ENCODE data around the gene MOB3A.

The MOB3A gene

DNA sequence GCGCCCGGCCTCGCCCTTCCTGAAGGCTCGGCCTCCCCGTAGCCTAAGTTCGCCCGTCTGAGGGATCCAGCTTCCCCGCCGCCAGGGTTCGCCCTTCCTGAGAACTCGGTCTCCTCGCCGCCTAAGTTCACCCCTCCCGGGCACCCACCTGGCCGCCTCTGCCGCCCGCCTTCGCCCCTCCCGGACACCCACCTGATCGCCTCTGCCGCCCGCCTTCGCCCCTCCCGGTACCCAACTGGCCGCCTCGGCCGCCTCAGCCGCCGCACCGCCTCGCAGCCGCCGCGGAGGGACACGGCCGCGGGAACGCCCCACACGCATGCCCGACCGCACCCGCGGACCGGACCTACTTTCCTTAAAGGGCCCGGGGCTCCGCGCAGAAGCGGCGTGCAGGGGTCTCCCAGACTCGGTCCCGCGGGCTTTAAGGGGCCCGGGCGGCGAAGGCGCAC is at the start of gene MOB3A:
Gene MOB3A (minus strand): TSS at position 293 of the 446 bp plus-strand sequence. CDS start 17,766 bp downstream, outside the sequence.
- Histone ChIP-seq H3K27ac (ENCODE audit: low read length) (no peak within 1 kb of the TSS), H3K9ac (ENCODE audit: low read depth, low read length) (peak within 1 kb of the TSS; percentile 48; the same call in 1 of the 2 replicates), H3K4me3 (ENCODE audit: low read length) (peak within 1 kb of the TSS; percentile 66), H3K4me1 (ENCODE audit: insufficient read depth, low read length) (no peaks in the 10 kb centered on the region), H3K36me3 (ENCODE audit: insufficient read depth, low read depth, low read length) (peaks cover 16% of the 10 kb centered on the region), H3K9me3 (ENCODE audit: insufficient read depth, low read depth, low read length) (no peaks in the 10 kb centered on the region), H3K27me3 (ENCODE audit: insufficient read depth, low read length) (no peaks in the 10 kb centered on the region)

DNA sequence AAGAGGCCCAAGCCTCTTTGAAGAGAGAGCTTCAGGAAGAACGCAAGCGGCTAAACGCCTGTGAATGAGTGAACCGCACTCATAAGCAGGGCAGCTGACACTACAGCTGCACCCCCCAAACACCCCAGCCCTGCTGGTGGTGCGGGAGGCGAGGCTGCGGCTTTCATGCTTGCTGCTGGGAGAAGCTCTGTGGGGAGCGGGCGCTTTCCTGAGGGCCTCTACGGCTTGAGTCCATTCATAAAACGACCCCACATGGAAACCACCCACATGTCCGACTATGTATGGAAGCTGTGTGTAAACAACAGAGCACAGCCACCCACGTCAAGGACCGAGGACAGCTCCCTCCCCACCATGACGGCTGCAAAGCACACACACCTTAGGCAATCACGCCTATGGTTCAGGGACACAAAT is 49.7 kb upstream of the MOB3A start:
- Histone ChIP-seq H3K9me3 (ENCODE audit: insufficient read depth, low read depth, low read length) (no peaks in the 10 kb centered on the region), H3K27me3 (ENCODE audit: insufficient read depth, low read length) (no peaks in the 10 kb centered on the region), H3K4me3 (ENCODE audit: low read length) (no peak overlapping the region), H3K36me3 (ENCODE audit: insufficient read depth, low read depth, low read length) (peaks cover 19% of the 10 kb centered on the region; the same call in 1 of the 2 replicates), H3K9ac (ENCODE audit: low read depth, low read length) (no peak overlapping the region), H3K4me1 (ENCODE audit: insufficient read depth, low read length) (peaks cover 8% of the 10 kb centered on the region; the same call in 1 of the 2 replicates), H3K27ac (ENCODE audit: low read length) (no peak overlapping the region)

- no peak overlapping the region for H3K27ac ChIP-seq (ENCODE audit: low read length)
- H3K36me3 ChIP-seq (ENCODE audit: insufficient read depth, low read depth, low read length): peaks cover 24% of the 10 kb centered on the region; the same call in 1 of the 2 replicates
- H3K9me3 ChIP-seq (ENCODE audit: insufficient read depth, low read depth, low read length): no peaks in the 10 kb centered on the region
- 0 out of 2 replicates have a peak, but pooled peaks cover 4% of the 10 kb centered on the region for H3K4me1 ChIP-seq (ENCODE audit: insufficient read depth, low read length)
- no peaks in the 10 kb centered on the region for H3K27me3 ChIP-seq (ENCODE audit: insufficient read depth, low read length)
- no peak overlapping the region for H3K4me3 ChIP-seq (ENCODE audit: low read length)
- no peak overlapping the region for H3K9ac ChIP-seq (ENCODE audit: low read depth, low read length)
Observed at GRCh38 chr19:2144190-2144589, 48.1 kb upstream of the MOB3A start.

- H3K4me3 ChIP-seq (ENCODE audit: low read length): no peak overlapping the region
- H3K36me3 ChIP-seq (ENCODE audit: insufficient read depth, low read depth, low read length): peaks cover 37% of the 10 kb centered on the region
- H3K4me1 ChIP-seq (ENCODE audit: insufficient read depth, low read length): no peaks in the 10 kb centered on the region
- H3K9ac ChIP-seq (ENCODE audit: low read depth, low read length): no peak overlapping the region
- no peaks in the 10 kb centered on the region for H3K27me3 ChIP-seq (ENCODE audit: insufficient read depth, low read length)
- no peak overlapping the region for H3K27ac ChIP-seq (ENCODE audit: low read length)
- no peaks in the 10 kb centered on the region for H3K9me3 ChIP-seq (ENCODE audit: insufficient read depth, low read depth, low read length)
Observed at GRCh38 chr19:2142173-2142829, 46.2 kb upstream of the MOB3A start.

GRCh38 chr19:2140138-2140569 is 44.0 kb upstream of the MOB3A start:
- H3K36me3 ChIP-seq (ENCODE audit: insufficient read depth, low read depth, low read length): peaks cover 45% of the 10 kb centered on the region
- H3K9me3 ChIP-seq (ENCODE audit: insufficient read depth, low read depth, low read length): no peaks in the 10 kb centered on the region
- H3K27me3 ChIP-seq (ENCODE audit: insufficient read depth, low read length): no peaks in the 10 kb centered on the region
- no peak overlapping the region for H3K4me3 ChIP-seq (ENCODE audit: low read length)
- H3K27ac ChIP-seq (ENCODE audit: low read length): no peak overlapping the region
- H3K4me1 ChIP-seq (ENCODE audit: insufficient read depth, low read length): no peaks in the 10 kb centered on the region
- H3K9ac ChIP-seq (ENCODE audit: low read depth, low read length): no peak overlapping the region

DNA sequence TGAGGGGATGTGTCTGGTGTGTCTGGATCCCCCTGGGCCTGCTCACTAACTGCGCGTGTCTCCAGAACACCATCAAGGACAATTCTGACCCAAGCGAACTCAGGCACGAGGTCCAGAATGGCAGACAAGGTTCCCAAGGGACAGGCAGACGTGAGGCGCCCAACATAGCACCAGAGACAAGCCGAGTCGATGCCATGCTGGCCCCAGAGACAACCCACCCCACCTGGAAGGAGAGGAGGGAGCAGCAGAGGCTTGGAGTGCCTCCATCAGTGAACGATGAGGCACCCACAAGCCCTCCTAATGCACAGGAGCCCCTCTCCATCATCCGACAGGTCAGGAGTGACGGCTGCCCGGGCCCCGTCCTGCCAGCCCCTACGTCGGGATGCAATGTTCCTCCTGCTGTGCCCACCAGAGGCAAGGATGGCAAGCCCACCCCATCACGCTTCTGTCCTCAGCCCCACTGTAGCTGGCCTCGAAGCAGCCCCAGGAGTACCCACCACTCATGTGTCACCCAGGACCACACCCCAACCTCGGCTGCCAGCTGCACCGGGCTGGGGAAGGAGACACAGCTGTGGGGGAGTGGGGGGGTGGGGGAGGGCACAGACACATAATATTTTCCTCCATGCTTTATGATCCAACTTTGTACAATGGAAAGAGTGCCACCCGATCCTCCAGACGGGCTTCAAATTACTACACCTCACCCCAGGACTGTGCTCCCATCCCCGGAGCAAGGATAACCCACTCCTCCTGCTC is 43.4 kb upstream of the MOB3A start:
- no peak overlapping the region for H3K27ac ChIP-seq (ENCODE audit: low read length)
- H3K9me3 ChIP-seq (ENCODE audit: insufficient read depth, low read depth, low read length): no peaks in the 10 kb centered on the region
- no peak overlapping the region for H3K9ac ChIP-seq (ENCODE audit: low read depth, low read length)
- H3K4me1 ChIP-seq (ENCODE audit: insufficient read depth, low read length): no peaks in the 10 kb centered on the region
- H3K27me3 ChIP-seq (ENCODE audit: insufficient read depth, low read length): no peaks in the 10 kb centered on the region
- H3K4me3 ChIP-seq (ENCODE audit: low read length): no peak overlapping the region
- H3K36me3 ChIP-seq (ENCODE audit: insufficient read depth, low read depth, low read length): peaks cover 41% of the 10 kb centered on the region

DNA sequence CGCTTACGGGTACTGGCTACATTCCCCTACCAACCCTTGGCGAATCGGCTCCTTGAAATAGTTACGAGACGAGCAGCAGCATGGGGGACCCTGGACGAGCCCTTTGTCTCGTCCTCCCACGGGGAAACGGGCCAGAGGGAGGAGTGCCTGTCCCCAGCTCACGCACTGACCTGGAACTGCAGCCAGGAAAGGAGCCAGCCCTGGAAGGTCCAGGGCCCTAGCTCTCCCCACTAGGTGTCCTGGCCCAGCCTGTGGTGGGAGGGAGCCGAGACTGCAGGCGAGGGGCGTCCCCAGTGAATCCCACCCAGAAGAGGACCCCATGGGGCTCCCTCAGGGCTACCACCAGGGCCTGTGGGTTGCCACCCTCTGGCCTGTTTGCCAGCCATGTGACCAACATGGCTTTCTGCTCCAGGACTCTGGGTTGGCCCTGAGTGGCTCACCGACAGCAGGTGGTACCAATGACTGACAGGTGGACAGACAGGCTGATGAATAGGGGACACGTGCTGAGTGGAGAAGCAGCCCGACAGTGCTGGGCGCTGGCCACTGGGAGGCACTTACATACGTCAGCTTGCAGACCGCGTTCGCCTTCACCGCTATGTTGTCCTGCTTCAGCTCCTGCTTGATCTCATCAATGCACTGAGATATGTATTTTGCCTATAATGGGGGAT is 42.1 kb upstream of the MOB3A start:
- Histone ChIP-seq H3K4me3 (ENCODE audit: low read length) (no peak overlapping the region), H3K9me3 (ENCODE audit: insufficient read depth, low read depth, low read length) (no peaks in the 10 kb centered on the region), H3K27ac (ENCODE audit: low read length) (no peak overlapping the region), H3K9ac (ENCODE audit: low read depth, low read length) (no peak overlapping the region), H3K36me3 (ENCODE audit: insufficient read depth, low read depth, low read length) (peaks cover 42% of the 10 kb centered on the region), H3K4me1 (ENCODE audit: insufficient read depth, low read length) (no peaks in the 10 kb centered on the region), H3K27me3 (ENCODE audit: insufficient read depth, low read length) (no peaks in the 10 kb centered on the region)

DNA sequence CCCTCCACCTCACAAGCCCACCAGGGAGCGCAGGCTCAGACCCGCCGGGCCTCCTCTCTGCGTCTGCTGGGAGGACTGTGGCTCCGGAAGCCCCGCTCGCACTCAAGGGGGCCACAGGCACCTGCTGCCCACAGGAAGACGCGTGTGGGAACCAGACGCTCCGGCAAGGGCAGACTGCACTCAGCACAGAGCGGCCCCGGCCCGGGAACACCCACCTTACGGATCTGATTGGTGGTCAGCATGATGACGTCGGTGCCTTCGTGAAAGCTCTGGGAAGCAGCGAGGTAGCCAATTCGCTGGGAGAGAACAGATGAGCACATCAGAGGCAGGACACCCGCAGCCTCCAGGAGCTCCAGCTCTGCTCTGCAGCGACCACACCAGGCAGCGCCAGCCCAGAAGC is 40.7 kb upstream of the MOB3A start:
- Histone ChIP-seq H3K4me3 (ENCODE audit: low read length) (no peak overlapping the region), H3K9ac (ENCODE audit: low read depth, low read length) (no peak overlapping the region), H3K27me3 (ENCODE audit: insufficient read depth, low read length) (no peaks in the 10 kb centered on the region), H3K27ac (ENCODE audit: low read length) (no peak overlapping the region), H3K9me3 (ENCODE audit: insufficient read depth, low read depth, low read length) (no peaks in the 10 kb centered on the region), H3K36me3 (ENCODE audit: insufficient read depth, low read depth, low read length) (peaks cover 56% of the 10 kb centered on the region), H3K4me1 (ENCODE audit: insufficient read depth, low read length) (no peaks in the 10 kb centered on the region)

DNA sequence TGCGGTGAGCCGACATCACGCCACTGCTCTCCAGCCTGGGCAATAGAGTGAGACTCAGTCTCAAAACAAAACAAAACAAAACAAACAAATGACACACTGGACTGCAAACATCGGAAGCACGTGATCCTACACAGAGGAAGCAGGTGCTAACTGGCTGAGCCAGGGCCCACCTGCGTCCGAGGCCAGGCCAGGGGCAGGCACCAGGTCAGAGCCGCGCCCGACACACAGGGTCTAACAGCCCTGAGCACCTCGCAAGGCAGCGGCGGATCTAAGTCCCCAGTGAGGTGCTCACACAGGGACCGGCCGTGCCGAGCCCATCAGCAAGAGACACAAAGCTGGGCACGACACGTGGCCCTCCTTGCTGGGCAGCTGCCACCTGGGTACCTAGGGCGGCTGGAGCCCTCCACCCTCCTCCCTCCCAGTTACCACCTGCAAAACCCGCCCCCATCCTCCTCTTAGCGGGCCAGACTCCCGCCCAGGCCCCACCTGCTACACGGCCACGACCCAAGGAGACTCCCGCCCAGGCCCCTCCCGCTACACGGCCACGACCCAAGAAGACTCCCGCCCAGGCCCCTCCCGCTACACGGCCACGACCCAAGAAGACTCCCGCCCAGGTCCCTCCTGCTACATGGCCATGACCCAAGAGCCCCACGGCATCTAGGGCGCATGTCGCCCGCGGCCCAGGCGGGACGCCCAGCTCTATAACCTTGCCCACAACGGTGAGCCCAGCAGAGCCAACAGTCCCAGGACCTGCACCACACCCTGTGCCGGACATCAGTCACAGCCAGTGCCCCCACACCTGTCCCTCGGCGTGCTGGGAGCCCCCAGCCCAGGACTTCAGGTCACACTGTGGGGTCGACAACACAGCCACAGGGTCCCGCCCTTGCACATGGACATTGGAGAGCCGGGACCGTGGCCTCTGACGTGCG is 39.6 kb upstream of the MOB3A start:
- H3K27me3 ChIP-seq (ENCODE audit: insufficient read depth, low read length): no peaks in the 10 kb centered on the region
- no peak overlapping the region for H3K27ac ChIP-seq (ENCODE audit: low read length)
- no peaks in the 10 kb centered on the region for H3K9me3 ChIP-seq (ENCODE audit: insufficient read depth, low read depth, low read length)
- no peak overlapping the region for H3K4me3 ChIP-seq (ENCODE audit: low read length)
- H3K36me3 ChIP-seq (ENCODE audit: insufficient read depth, low read depth, low read length): peaks cover 66% of the 10 kb centered on the region
- H3K9ac ChIP-seq (ENCODE audit: low read depth, low read length): no peak overlapping the region
- H3K4me1 ChIP-seq (ENCODE audit: insufficient read depth, low read length): no peaks in the 10 kb centered on the region

DNA sequence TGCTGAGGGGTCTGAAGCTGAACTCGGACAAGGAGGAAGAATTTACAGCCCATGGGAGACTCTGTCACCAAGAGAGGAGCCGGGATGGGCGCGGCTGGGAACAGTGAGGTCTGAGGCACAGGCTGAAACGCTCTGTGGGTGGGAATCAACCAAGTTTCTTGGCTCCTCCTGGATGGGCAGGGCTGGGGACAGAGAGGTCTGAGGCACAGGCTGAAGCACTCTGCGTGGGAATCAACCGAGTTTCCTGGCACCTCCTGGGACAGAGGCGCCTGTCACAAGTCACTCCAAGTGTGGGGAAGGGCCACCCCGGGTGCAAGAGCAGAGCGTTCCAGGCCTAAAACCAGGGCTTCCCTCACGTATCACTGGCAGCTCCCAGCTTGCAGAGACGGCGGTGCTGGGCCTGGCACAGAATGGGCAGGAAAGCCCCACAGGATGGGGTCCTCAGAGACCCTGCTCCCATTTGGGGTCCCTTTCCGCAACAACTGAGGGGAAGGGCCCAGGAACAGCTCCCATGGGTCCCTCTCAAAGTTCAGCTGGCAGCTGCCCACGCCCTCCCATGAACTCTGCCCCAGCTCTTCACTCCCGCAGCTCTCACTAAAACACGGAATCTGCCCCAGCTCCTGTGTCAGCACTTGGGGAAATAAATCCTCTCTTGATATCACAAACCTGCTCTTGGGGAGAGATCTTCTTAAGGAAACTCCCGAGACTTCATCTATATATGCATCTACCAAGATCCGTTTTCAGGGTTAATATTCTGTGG is 36.8 kb upstream of the MOB3A start:
- H3K9me3 ChIP-seq (ENCODE audit: insufficient read depth, low read depth, low read length): no peaks in the 10 kb centered on the region
- no peaks in the 10 kb centered on the region for H3K4me1 ChIP-seq (ENCODE audit: insufficient read depth, low read length)
- no peak overlapping the region for H3K4me3 ChIP-seq (ENCODE audit: low read length)
- no peak overlapping the region for H3K27ac ChIP-seq (ENCODE audit: low read length)
- H3K9ac ChIP-seq (ENCODE audit: low read depth, low read length): no peak overlapping the region
- peaks cover 64% of the 10 kb centered on the region for H3K36me3 ChIP-seq (ENCODE audit: insufficient read depth, low read depth, low read length)
- no peaks in the 10 kb centered on the region for H3K27me3 ChIP-seq (ENCODE audit: insufficient read depth, low read length)

Measured in iPS-20b (cell line).